ENCODE data around the gene LMO3. TPM values are rescaled to one million over a fixed set of nuclear protein-coding genes. Genes with fewer than 3 reads are reported as not detected.

Gene LMO3
- total RNA-seq, 4 donors from 2014 or later: 1.2 to 8.2 (median 3.8) TPM

- H3K4me1 ChIP-seq: no peaks in the 10 kb centered on the region
- H3K27me3 ChIP-seq: no peaks in the 10 kb centered on the region
- no peak for TF ChIP-seq POLR2A (IDR thresholded peaks at IDR 0.05)
- no peak for TF ChIP-seq POLR2AphosphoS5 (IDR thresholded peaks at IDR 0.05)
- no peak for TF ChIP-seq CTCF (IDR thresholded peaks at IDR 0.05)
- TF ChIP-seq EP300 (IDR thresholded peaks at IDR 0.05): no peak
- no peaks in the 10 kb centered on the region for H3K9me3 ChIP-seq
- DNase-seq (ENCODE audit: low spot score in 2 of 2): no peak
- WGBS: 90% methylated on average over 1 of the region's 1 CpG
- H3K27ac ChIP-seq: no peak overlapping the region
- H3K36me3 ChIP-seq: no peaks in the 10 kb centered on the region
- no peak overlapping the region for H3K4me3 ChIP-seq
Observed at GRCh38 chr12:16524378-16524777, 81.6 kb downstream of the LMO3 start.

GRCh38 chr12:16523951-16524331, 82.0 kb downstream of the LMO3 start:
- Histone ChIP-seq H3K9me3 (no peaks in the 10 kb centered on the region), H3K4me1 (no peaks in the 10 kb centered on the region), H3K36me3 (no peaks in the 10 kb centered on the region), H3K27ac (no peak overlapping the region), H3K27me3 (no peaks in the 10 kb centered on the region), H3K4me3 (no peak overlapping the region)
- DNase-seq (ENCODE audit: low spot score in 2 of 2): no peak
- TF ChIP-seq POLR2A (IDR thresholded peaks at IDR 0.05) (no peak), CTCF (IDR thresholded peaks at IDR 0.05) (no peak), EP300 (IDR thresholded peaks at IDR 0.05) (no peak), POLR2AphosphoS5 (IDR thresholded peaks at IDR 0.05) (no peak)

GRCh38 chr12:16523284-16523950, 82.5 kb downstream of the LMO3 start:
- Histone ChIP-seq H3K36me3 (no peaks in the 10 kb centered on the region), H3K9me3 (no peaks in the 10 kb centered on the region), H3K27me3 (no peaks in the 10 kb centered on the region), H3K27ac (no peak overlapping the region), H3K4me3 (no peak overlapping the region), H3K4me1 (no peaks in the 10 kb centered on the region)
- TF ChIP-seq EP300 (IDR thresholded peaks at IDR 0.05) (no peak), POLR2A (IDR thresholded peaks at IDR 0.05) (no peak)
- no peak for DNase-seq (ENCODE audit: low spot score in 2 of 2)
- WGBS: 82% methylated on average over 5 of the region's 5 CpGs

GRCh38 chr12:16520328-16520727, 85.6 kb downstream of the LMO3 start:
- Histone ChIP-seq H3K4me3 (no peak overlapping the region), H3K27ac (no peak overlapping the region), H3K36me3 (no peaks in the 10 kb centered on the region), H3K9me3 (no peaks in the 10 kb centered on the region), H3K27me3 (no peaks in the 10 kb centered on the region), H3K4me1 (no peaks in the 10 kb centered on the region)
- WGBS: 82% methylated on average over 6 of the region's 6 CpGs
- DNase-seq (ENCODE audit: low spot score in 2 of 2): no peak
- TF ChIP-seq POLR2AphosphoS5 (IDR thresholded peaks at IDR 0.05) (no peak), EP300 (IDR thresholded peaks at IDR 0.05) (no peak), POLR2A (IDR thresholded peaks at IDR 0.05) (no peak), CTCF (IDR thresholded peaks at IDR 0.05) (no peak)

GRCh38 chr12:16515666-16516065, 90.3 kb downstream of the LMO3 start:
- Histone ChIP-seq H3K27me3 (no peaks in the 10 kb centered on the region), H3K27ac (no peak overlapping the region), H3K36me3 (no peaks in the 10 kb centered on the region), H3K4me1 (no peaks in the 10 kb centered on the region), H3K4me3 (no peak overlapping the region), H3K9me3 (no peaks in the 10 kb centered on the region)
- no peak for TF ChIP-seq CTCF (IDR thresholded peaks at IDR 0.05)
- no peak for TF ChIP-seq POLR2A (IDR thresholded peaks at IDR 0.05)
- TF ChIP-seq POLR2AphosphoS5 (IDR thresholded peaks at IDR 0.05): no peak
- TF ChIP-seq EP300 (IDR thresholded peaks at IDR 0.05): no peak
- WGBS: 87% methylated on average over 3 of the region's 3 CpGs
- no peak for DNase-seq (ENCODE audit: low spot score in 2 of 2)

- no peak for TF ChIP-seq EP300 (IDR thresholded peaks at IDR 0.05)
- no peak for TF ChIP-seq POLR2A (IDR thresholded peaks at IDR 0.05)
- no peak for TF ChIP-seq POLR2AphosphoS5 (IDR thresholded peaks at IDR 0.05)
- TF ChIP-seq CTCF (IDR thresholded peaks at IDR 0.05): no peak
- no peak overlapping the region for H3K27ac ChIP-seq
- no peak overlapping the region for H3K4me3 ChIP-seq
- H3K9me3 ChIP-seq: no peaks in the 10 kb centered on the region
- H3K27me3 ChIP-seq: no peaks in the 10 kb centered on the region
- DNase-seq (ENCODE audit: low spot score in 2 of 2): no peak
- 97% methylated on average over 15 of the region's 15 CpGs for WGBS
- H3K36me3 ChIP-seq: no peaks in the 10 kb centered on the region
- no peaks in the 10 kb centered on the region for H3K4me1 ChIP-seq
Observed at GRCh38 chr12:16513231-16513630, 92.7 kb downstream of the LMO3 start.
